MM.1S (cell line): ENCODE results near the gene ADCY2.

Source experiments
- DNase-seq: peaks from one replicate; pipeline ENCODE4 v3.0.0-alpha.2; 2015
- H2AFZ ChIP-seq: fragments of 300-600 bp; sonication (generic); 2 replicates; pipeline ENCODE4 v1.6.0; 2016; ENCODE audit warnings: antibody characterized with exemption, low read length
- H3F3A ChIP-seq: fragments of 300-600 bp; sonication (generic); 2 replicates; pipeline ENCODE4 v1.6.1; 2016; ENCODE audit warnings: mild to moderate bottlenecking, antibody characterized with exemption, low read length, moderate library complexity, mixed read lengths; ENCODE audit not compliant: insufficient read depth
- H3K27ac ChIP-seq: fragments of 300-600 bp; sonication (generic); 2 replicates; pipeline ENCODE4 v1.5.1; 2016; ENCODE audit warnings: mild to moderate bottlenecking, low read length
- H3K27me3 ChIP-seq: fragments of 300-600 bp; sonication (generic); replicated peaks from 2 replicates; pipeline ENCODE4 v1.6.0; 2016; ENCODE audit warnings: low read length; ENCODE audit not compliant: insufficient read depth
- H3K36me3 ChIP-seq: fragments of 300-600 bp; sonication (generic); replicated peaks from 2 replicates; pipeline ENCODE4 v1.6.1; 2016; ENCODE audit warnings: mild to moderate bottlenecking, low read length, mixed read lengths; ENCODE audit not compliant: insufficient read depth
- H3K4me1 ChIP-seq: fragments of 300-600 bp; sonication (generic); 2 replicates; pipeline ENCODE4 v1.6.1; 2016; ENCODE audit warnings: low read length, mixed read lengths
- H3K4me2 ChIP-seq: fragments of 300-600 bp; sonication (generic); 2 replicates; pipeline ENCODE4 v1.6.0; 2016; ENCODE audit warnings: low read depth, low read length
- H3K4me3 ChIP-seq: fragments of 300-600 bp; sonication (generic); 2 replicates; pipeline ENCODE4 v1.5.1; 2016; ENCODE audit warnings: low read length, mixed read lengths
- H3K79me2 ChIP-seq: fragments of 300-600 bp; sonication (generic); 2 replicates; pipeline ENCODE4 v1.6.1; 2016; ENCODE audit warnings: mixed run types, low read length, mixed read lengths
- H3K9ac ChIP-seq: fragments of 300-600 bp; sonication (generic); 2 replicates; pipeline ENCODE4 v1.6.1; 2016; ENCODE audit warnings: low read length, mixed read lengths
- H3K9me2 ChIP-seq: fragments of 300-600 bp; sonication (generic); replicated peaks from 2 replicates; pipeline ENCODE4 v1.6.1; 2016; ENCODE audit warnings: mild to moderate bottlenecking, low read length, mixed read lengths; ENCODE audit not compliant: insufficient read depth
- H3K9me3 ChIP-seq: fragments of 300-600 bp; sonication (generic); replicated peaks from 2 replicates; pipeline ENCODE4 v1.6.1; 2016; ENCODE audit warnings: mild to moderate bottlenecking, low read length, mixed read lengths; ENCODE audit not compliant: insufficient read depth
- H4K20me1 ChIP-seq: fragments of 300-600 bp; sonication (generic); 2 replicates; pipeline ENCODE4 v1.6.1; 2016; ENCODE audit warnings: mild to moderate bottlenecking, low read length, moderate library complexity, mixed read lengths; ENCODE audit not compliant: insufficient read depth
- CTCF ChIP-seq: fragments of 300-600 bp; sonication (generic); IDR thresholded peaks from 2 replicates; pipeline ENCODE4 v1.5.1; 2016; ENCODE audit warnings: antibody characterized with exemption, low read length, mixed read lengths
- EZH2 ChIP-seq: fragments of 300-600 bp; sonication (generic); optimal IDR thresholded peaks from 2 replicates; pipeline ENCODE3; 2017; ENCODE audit warnings: low read depth, mild to moderate bottlenecking, antibody characterized with exemption, low read length, mixed read lengths
- EZH2phosphoT487 ChIP-seq: fragments of 300-600 bp; sonication (generic); IDR thresholded peaks from 2 replicates; pipeline ENCODE4 v1.6.1; 2018; ENCODE audit warnings: antibody characterized with exemption, low read length

Gene ADCY2

GRCh38 chr5:7866196-7866595, 470.3 kb downstream of the ADCY2 start:
- Histone ChIP-seq H4K20me1 (no peaks in the 10 kb centered on the region), H3K4me2 (no peak overlapping the region), H3K27me3 (no peaks in the 10 kb centered on the region), H3K4me1 (peaks cover 9% of the 10 kb centered on the region), H3K4me3 (no peak overlapping the region), H3K9me3 (no peaks in the 10 kb centered on the region), H3K9me2 (no peaks in the 10 kb centered on the region), H2AFZ (no peak overlapping the region), H3K27ac (no peak overlapping the region), H3K79me2 (peaks cover 57% of the 10 kb centered on the region), H3K36me3 (peaks cover 4% of the 10 kb centered on the region; the same call in 1 of the 2 replicates), H3F3A (peaks cover 21% of the 10 kb centered on the region), H3K9ac (no peak overlapping the region)
- DNase-seq = no peak
- no peak for TF ChIP-seq EZH2
- no peak for TF ChIP-seq CTCF
- no peak for TF ChIP-seq EZH2phosphoT487

GRCh38 chr5:7867260-7867659, 471.3 kb downstream of the ADCY2 start:
- peaks cover 30% of the 10 kb centered on the region for H3F3A ChIP-seq
- H4K20me1 ChIP-seq = no peaks in the 10 kb centered on the region
- TF ChIP-seq CTCF (no peak), EZH2phosphoT487 (no peak), EZH2 (no peak)
- no peaks in the 10 kb centered on the region for H3K9me2 ChIP-seq
- H2AFZ ChIP-seq = no peak overlapping the region
- H3K9ac ChIP-seq = no peak overlapping the region
- H3K27me3 ChIP-seq = no peaks in the 10 kb centered on the region
- no peak overlapping the region for H3K4me3 ChIP-seq
- no peaks in the 10 kb centered on the region for H3K9me3 ChIP-seq
- H3K36me3 ChIP-seq = no peaks in the 10 kb centered on the region; the same call in 1 of the 2 replicates
- peak overlapping the region; percentile 78; the same call in 1 of the 2 replicates for H3K4me2 ChIP-seq
- H3K4me1 ChIP-seq = peaks cover 16% of the 10 kb centered on the region
- peaks cover 66% of the 10 kb centered on the region for H3K79me2 ChIP-seq
- no peak overlapping the region for H3K27ac ChIP-seq
- DNase-seq = no peak

GRCh38 chr5:7868427-7868772, 472.5 kb downstream of the ADCY2 start:
- no peaks in the 10 kb centered on the region for H4K20me1 ChIP-seq
- TF ChIP-seq EZH2phosphoT487 (no peak), EZH2 (no peak), CTCF (no peak)
- peaks cover 74% of the 10 kb centered on the region for H3K79me2 ChIP-seq
- H3K36me3 ChIP-seq = no peaks in the 10 kb centered on the region; the same call in 1 of the 2 replicates
- H3K9me3 ChIP-seq = no peaks in the 10 kb centered on the region
- H3K27me3 ChIP-seq = no peaks in the 10 kb centered on the region
- H3K4me1 ChIP-seq = peaks cover 24% of the 10 kb centered on the region
- peak overlapping the region; percentile 98 for H3K9ac ChIP-seq
- H3K9me2 ChIP-seq = no peaks in the 10 kb centered on the region
- H2AFZ ChIP-seq = peak overlapping the region; percentile 76
- peaks cover 42% of the 10 kb centered on the region for H3F3A ChIP-seq
- H3K4me3 ChIP-seq = peak overlapping the region; percentile 92
- peak overlapping the region; percentile 78 for H3K4me2 ChIP-seq
- DNase-seq = no peak
- peak overlapping the region; percentile 92; the same call in 1 of the 2 replicates for H3K27ac ChIP-seq
